ENCODE measurements around the gene TCIRG1.
A peak's percentile ranks its signal among the peaks of the same experiment; 100 is the strongest.
"Not testable (repeated sequence)": the region's sequence is repeated elsewhere in the genome, so short reads cannot be mapped to it uniquely, and the experiment has no call there.

Gene TCIRG1, protein sequence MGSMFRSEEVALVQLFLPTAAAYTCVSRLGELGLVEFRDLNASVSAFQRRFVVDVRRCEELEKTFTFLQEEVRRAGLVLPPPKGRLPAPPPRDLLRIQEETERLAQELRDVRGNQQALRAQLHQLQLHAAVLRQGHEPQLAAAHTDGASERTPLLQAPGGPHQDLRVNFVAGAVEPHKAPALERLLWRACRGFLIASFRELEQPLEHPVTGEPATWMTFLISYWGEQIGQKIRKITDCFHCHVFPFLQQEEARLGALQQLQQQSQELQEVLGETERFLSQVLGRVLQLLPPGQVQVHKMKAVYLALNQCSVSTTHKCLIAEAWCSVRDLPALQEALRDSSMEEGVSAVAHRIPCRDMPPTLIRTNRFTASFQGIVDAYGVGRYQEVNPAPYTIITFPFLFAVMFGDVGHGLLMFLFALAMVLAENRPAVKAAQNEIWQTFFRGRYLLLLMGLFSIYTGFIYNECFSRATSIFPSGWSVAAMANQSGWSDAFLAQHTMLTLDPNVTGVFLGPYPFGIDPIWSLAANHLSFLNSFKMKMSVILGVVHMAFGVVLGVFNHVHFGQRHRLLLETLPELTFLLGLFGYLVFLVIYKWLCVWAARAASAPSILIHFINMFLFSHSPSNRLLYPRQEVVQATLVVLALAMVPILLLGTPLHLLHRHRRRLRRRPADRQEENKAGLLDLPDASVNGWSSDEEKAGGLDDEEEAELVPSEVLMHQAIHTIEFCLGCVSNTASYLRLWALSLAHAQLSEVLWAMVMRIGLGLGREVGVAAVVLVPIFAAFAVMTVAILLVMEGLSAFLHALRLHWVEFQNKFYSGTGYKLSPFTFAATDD

GRCh38 chr11:68038718-68039525 is at the start of gene TCIRG1:
TSS of gene TCIRG1 (plus strand) at chr11:68039025. CDS start at chr11:68041272, 2,247 bp downstream.
- peak; percentile 59 for DNase-seq

DNA sequence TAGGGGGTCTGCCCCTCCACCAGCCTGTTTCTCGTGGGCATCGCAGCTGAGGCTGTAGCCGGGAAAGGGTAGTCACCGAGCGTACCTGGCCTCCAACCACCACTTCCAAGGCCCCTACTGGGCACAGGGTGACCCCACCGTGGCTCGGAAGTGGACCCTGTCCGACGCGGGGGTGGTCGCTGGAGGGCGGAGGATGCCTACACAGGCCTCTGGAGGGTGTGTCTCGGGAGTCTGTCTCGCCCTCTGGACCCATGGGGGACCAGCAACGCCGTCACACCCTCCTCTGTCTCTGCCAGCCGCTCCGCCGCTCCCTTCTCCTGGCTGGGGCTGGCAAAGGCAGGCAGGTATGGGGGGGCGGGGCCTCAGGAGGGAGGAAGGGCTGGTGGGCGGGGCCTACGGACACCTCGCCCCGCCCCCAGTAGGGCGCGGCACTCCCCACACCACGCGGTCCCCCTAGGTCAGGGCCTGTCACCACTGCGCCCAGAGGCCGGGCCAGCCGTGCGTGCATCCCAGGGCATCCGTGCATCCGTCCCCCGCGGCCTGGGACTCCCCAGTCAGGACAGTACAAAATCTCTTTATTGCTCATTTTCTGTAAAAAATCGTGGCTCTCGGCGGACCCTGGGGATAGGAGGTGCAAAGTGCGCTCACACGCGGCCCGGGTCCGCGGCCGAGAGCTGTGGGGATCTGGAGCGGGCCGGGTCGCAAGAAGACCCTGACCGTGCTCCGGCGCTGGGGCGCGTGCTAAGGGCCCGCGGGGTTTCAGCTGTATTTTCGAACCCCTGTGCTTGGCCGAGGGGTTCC is 48.1 kb upstream of the TCIRG1 start:
- DNase-seq, result not testable (repeated sequence)

DNA sequence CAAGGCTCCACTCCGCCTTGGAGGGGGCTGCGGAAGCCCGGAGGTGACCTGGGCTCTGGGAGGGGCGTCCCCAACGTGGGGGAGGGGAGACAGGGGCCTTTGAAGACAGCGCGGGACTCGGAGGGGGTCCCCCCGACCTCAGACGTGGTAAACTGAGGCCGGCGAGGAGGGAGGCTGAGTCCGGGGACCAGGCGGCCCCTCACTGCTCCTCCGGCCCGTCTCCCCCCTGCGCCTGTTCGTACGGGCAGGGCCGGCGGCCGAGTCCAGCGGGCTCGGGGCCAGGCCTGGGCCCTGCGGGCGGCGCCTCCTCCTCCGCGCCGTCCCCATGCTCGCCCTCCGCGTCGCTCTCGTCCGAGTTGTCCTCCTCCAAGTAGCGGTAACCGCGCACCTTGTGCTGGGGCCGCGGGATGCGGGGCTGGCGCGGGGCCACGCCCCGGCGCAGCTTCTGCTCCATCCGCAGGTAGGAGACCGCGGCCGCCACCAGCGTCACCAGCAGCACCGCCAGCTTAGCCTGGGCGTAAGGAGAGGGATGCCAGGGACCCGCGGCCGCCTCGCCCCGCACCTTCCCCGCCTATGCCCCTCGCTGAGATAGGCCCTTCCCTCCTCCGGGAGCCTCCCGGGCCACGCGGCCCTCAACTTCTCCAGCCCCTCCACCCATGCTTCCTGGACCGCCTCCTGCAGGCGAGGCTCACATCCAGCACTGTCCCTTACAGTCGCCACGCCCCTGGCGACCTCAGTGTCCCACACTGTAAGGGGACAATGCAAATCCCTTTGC is 47.3 kb upstream of the TCIRG1 start:
- not testable (repeated sequence) for DNase-seq

- DNase-seq, result peak; percentile 60
These were observed 45.0 kb upstream of the TCIRG1 start for GRCh38 chr11:67993821-67994220.

DNA sequence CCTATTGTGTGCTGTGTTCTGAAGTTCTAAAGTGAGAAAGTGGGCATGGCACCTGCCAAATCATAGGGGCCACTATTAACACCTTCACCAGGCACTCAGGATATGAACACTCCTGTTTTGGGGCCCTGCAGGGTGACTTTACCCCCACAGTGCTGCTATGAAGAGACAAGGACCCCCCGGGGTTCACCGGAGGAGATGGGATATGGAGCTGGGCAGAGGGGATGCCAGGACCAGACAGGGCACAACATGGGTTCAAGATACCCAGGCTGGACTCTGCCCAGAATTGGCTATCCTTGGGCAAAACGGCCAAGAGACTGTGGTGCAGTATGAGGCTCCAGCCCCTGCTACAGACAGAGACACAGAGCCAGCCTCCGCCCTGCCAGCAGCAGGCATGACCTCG is 44.4 kb upstream of the TCIRG1 start:
- not testable (repeated sequence) for DNase-seq

DNA sequence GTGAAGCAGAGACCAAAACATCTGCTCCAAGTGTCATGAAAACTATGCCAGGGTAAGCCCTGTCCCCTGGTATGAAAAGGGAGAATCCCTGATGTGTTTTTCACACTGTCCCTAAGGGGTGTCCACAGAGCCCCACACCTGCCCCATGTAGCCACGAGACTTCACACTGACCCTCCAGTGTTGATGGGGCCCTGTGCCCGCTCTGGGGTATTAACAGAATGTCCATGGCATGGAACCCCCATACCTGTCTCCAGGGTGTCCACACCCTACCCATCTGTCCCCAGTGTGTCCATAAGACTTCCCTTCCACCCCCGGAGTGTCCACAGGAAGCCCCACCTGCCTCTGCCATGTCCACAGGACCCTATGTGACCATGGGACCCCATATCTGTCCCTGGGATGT is 43.7 kb upstream of the TCIRG1 start:
- DNase-seq, result not testable (repeated sequence)

GRCh38 chr11:67995579-67995978 is 43.2 kb upstream of the TCIRG1 start:
- DNase-seq, result not testable (repeated sequence)

DNA sequence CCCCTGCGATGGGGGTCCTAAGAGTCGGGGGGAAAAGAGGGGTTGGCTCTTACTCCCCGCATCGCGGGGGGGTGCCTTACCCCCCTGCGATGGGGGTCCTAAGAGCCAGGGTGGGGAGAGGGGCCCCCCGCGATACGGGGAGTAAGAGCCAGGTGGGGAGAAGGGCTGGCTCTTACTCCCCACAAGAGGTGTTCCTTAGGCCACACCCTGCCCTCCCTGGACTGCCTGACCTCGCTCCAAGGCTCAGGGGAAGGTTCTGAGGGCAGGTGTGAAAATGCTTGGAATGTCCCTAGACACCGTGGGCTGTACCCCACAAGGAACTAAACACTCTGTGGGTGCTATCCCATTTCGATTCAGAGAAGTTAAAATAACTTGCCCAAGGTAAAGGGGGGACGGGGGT is 42.8 kb upstream of the TCIRG1 start:
- no peak for DNase-seq

- peak; percentile 42 for DNase-seq
These were observed 42.0 kb upstream of the TCIRG1 start for GRCh38 chr11:67996622-67997474.

DNA sequence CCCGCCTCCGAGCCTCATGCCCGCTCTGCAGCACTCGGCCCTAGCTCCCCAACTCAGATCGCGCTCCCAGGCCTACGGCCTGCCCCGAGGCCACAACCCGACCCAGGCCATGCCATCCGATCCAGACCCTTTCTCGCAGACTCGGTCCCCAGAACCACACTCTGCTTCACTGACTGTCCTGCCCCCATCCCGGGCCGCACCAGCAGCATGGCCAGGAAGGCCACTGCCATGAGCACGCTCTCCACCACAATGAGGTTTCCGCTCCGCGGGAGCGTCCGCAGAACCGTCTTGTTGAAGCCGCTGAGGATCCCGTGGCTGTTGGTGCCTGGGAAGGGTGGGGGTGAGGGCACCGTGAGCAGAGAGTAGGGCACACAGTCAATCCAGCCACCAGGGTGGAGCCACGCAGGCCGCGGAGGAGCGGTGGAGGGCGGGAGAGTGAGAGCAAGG is 41.3 kb upstream of the TCIRG1 start:
- DNase-seq, result no peak

GRCh38 chr11:67998150-67999045 is 40.4 kb upstream of the TCIRG1 start:
- no peak for DNase-seq

- DNase-seq, result no peak
These were observed 39.6 kb upstream of the TCIRG1 start for GRCh38 chr11:67999201-67999629.

DNA sequence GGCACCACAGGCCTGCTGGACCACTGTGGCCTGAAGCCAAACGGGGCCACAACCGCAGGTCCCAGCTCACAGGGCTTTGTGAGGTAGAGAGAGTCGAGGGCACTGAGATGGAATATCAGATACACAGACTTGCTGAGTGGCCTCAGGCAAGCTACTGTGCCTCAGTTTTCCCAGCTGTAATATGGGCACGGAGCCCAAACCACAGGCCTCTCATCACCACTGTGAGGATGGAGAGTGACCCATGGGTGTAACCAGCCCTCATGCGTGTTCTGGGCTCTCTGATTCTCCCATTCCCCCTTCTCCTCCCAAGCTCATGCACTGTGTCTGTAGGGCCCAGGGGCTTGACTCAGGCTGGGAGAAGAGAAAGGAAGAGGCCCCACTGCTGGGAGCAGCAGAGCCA is 39.1 kb upstream of the TCIRG1 start:
- no peak for DNase-seq

- no peak for DNase-seq
These were observed 36.3 kb upstream of the TCIRG1 start for GRCh38 chr11:68002575-68002937.

GRCh38 chr11:68002938-68003845 is 35.6 kb upstream of the TCIRG1 start:
- peak; percentile 66 for DNase-seq

- peak; percentile 85 for DNase-seq
These were observed 34.8 kb upstream of the TCIRG1 start, which contains the start of gene UNC93B1 for GRCh38 chr11:68003846-68004550. TSS of gene UNC93B1 (minus strand) at chr11:68004097. CDS start at chr11:68004043, 54 bp downstream.
